ENCODE data around the gene PRDM15. TPM values are rescaled to one million over a fixed set of nuclear protein-coding genes. Genes with fewer than 3 reads are reported as not detected.

The PRDM15 gene
- total and polyA plus RNA-seq, 8 donors: 0.92 to 44.6 (median 3.4) TPM

GRCh38 chr21:41888749-41889376 lies 9.7 kb upstream of the PRDM15 start:
- Histone ChIP-seq H3K36me3 (peaks cover 4 to 41% (median 33%) of the 10 kb centered on the region in 4 donors), H3K4me3 (no peak overlapping the region), H3K27ac (no peak overlapping the region), H3K9me3 (no peaks in the 10 kb centered on the region), H3K4me1 (no peaks in the 10 kb centered on the region), H3K27me3 (no peaks in the 10 kb centered on the region)
- DNase-seq: no peak
- 60 to 92% (median 84%) methylated on average over 11 to 13 of the region's 13 CpGs for WGBS, 5 donors
- intact Hi-C loops (cut with DNase I; ENCODE audit: low total_unique reads): no loop called here
- TF ChIP-seq EP300 (IDR thresholded peaks at IDR 0.05) (no peak), POLR2AphosphoS5 (IDR thresholded peaks at IDR 0.05) (no peak), POLR2A (IDR thresholded peaks at IDR 0.05) (no peak), CTCF (IDR thresholded peaks at IDR 0.05) (no peak)

GRCh38 chr21:41887667-41888066 lies 8.5 kb upstream of the PRDM15 start:
- Histone ChIP-seq H3K27me3 (no peaks in the 10 kb centered on the region), H3K4me1 (no peaks in the 10 kb centered on the region), H3K4me3 (no peak overlapping the region), H3K36me3 (peaks cover 4 to 38% (median 32%) of the 10 kb centered on the region in 4 donors), H3K9me3 (no peaks in the 10 kb centered on the region), H3K27ac (no peak overlapping the region)
- intact Hi-C loops (cut with DNase I; ENCODE audit: low total_unique reads): no loop called here
- 92 to 94% (median 94%) methylated on average over 5 of the region's 5 CpGs for WGBS, 5 donors
- no peak for TF ChIP-seq POLR2A (IDR thresholded peaks at IDR 0.05)
- no peak for TF ChIP-seq CTCF (IDR thresholded peaks at IDR 0.05)
- TF ChIP-seq POLR2AphosphoS5 (IDR thresholded peaks at IDR 0.05): no peak
- no peak for TF ChIP-seq EP300 (IDR thresholded peaks at IDR 0.05)
- DNase-seq: no peak

- Histone ChIP-seq H3K27me3 (no peaks in the 10 kb centered on the region), H3K36me3 (peaks cover 4 to 24% (median 21%) of the 10 kb centered on the region in 4 donors), H3K4me3 (no peak overlapping the region), H3K9me3 (no peaks in the 10 kb centered on the region), H3K27ac (no peak overlapping the region), H3K4me1 (no peaks in the 10 kb centered on the region)
- TF ChIP-seq POLR2A (IDR thresholded peaks at IDR 0.05) (no peak), POLR2AphosphoS5 (IDR thresholded peaks at IDR 0.05) (no peak), EP300 (IDR thresholded peaks at IDR 0.05) (no peak), CTCF (IDR thresholded peaks at IDR 0.05) (no peak)
- DNase-seq: peak in 1 of 2 donors; percentile 36
- 64 to 83% (median 76%) methylated on average over 7 of the region's 7 CpGs for WGBS, 5 donors
- intact Hi-C loops (cut with DNase I; ENCODE audit: low total_unique reads): no loop called here
Measured at GRCh38 chr21:41886328-41886727, 7.2 kb upstream of the PRDM15 start.

- Histone ChIP-seq H3K27me3 (no peaks in the 10 kb centered on the region), H3K36me3 (peaks cover 4 to 17% (median 15%) of the 10 kb centered on the region in 4 donors), H3K9me3 (no peaks in the 10 kb centered on the region), H3K4me1 (no peaks in the 10 kb centered on the region), H3K27ac (no peak overlapping the region), H3K4me3 (no peak overlapping the region)
- intact Hi-C loops (cut with DNase I; ENCODE audit: low total_unique reads): no loop called here
- no peak for TF ChIP-seq EP300 (IDR thresholded peaks at IDR 0.05)
- TF ChIP-seq CTCF (IDR thresholded peaks at IDR 0.05): no peak
- TF ChIP-seq POLR2AphosphoS5 (IDR thresholded peaks at IDR 0.05): no peak
- TF ChIP-seq POLR2A (IDR thresholded peaks at IDR 0.05): no peak
- DNase-seq: peak in 1 of 2 donors; percentile 46
- 49 to 62% (median 54%) methylated on average over 22 of the region's 22 CpGs for WGBS, 5 donors
Measured at GRCh38 chr21:41885341-41886024, 6.3 kb upstream of the PRDM15 start.

Measured in stomach (tissue), 9 donors.